MM.1S (cell line): ENCODE results near the gene CDH2.

Experiments used
- DNase-seq: peaks from one replicate; pipeline ENCODE4 v3.0.0-alpha.2; 2015
- H2AFZ ChIP-seq: fragments of 300-600 bp; sonication (generic); 2 replicates; pipeline ENCODE4 v1.6.0; 2016; ENCODE audit warnings: antibody characterized with exemption, low read length
- H3F3A ChIP-seq: fragments of 300-600 bp; sonication (generic); 2 replicates; pipeline ENCODE4 v1.6.1; 2016; ENCODE audit warnings: mild to moderate bottlenecking, antibody characterized with exemption, low read length, moderate library complexity, mixed read lengths; ENCODE audit not compliant: insufficient read depth
- H3K27ac ChIP-seq: fragments of 300-600 bp; sonication (generic); 2 replicates; pipeline ENCODE4 v1.5.1; 2016; ENCODE audit warnings: mild to moderate bottlenecking, low read length
- H3K27me3 ChIP-seq: fragments of 300-600 bp; sonication (generic); replicated peaks from 2 replicates; pipeline ENCODE4 v1.6.0; 2016; ENCODE audit warnings: low read length; ENCODE audit not compliant: insufficient read depth
- H3K36me3 ChIP-seq: fragments of 300-600 bp; sonication (generic); replicated peaks from 2 replicates; pipeline ENCODE4 v1.6.1; 2016; ENCODE audit warnings: mild to moderate bottlenecking, low read length, mixed read lengths; ENCODE audit not compliant: insufficient read depth
- H3K4me1 ChIP-seq: fragments of 300-600 bp; sonication (generic); 2 replicates; pipeline ENCODE4 v1.6.1; 2016; ENCODE audit warnings: low read length, mixed read lengths
- H3K4me2 ChIP-seq: fragments of 300-600 bp; sonication (generic); 2 replicates; pipeline ENCODE4 v1.6.0; 2016; ENCODE audit warnings: low read depth, low read length
- H3K4me3 ChIP-seq: fragments of 300-600 bp; sonication (generic); 2 replicates; pipeline ENCODE4 v1.5.1; 2016; ENCODE audit warnings: low read length, mixed read lengths
- H3K79me2 ChIP-seq: fragments of 300-600 bp; sonication (generic); 2 replicates; pipeline ENCODE4 v1.6.1; 2016; ENCODE audit warnings: mixed run types, low read length, mixed read lengths
- H3K9ac ChIP-seq: fragments of 300-600 bp; sonication (generic); 2 replicates; pipeline ENCODE4 v1.6.1; 2016; ENCODE audit warnings: low read length, mixed read lengths
- H3K9me2 ChIP-seq: fragments of 300-600 bp; sonication (generic); replicated peaks from 2 replicates; pipeline ENCODE4 v1.6.1; 2016; ENCODE audit warnings: mild to moderate bottlenecking, low read length, mixed read lengths; ENCODE audit not compliant: insufficient read depth
- H3K9me3 ChIP-seq: fragments of 300-600 bp; sonication (generic); replicated peaks from 2 replicates; pipeline ENCODE4 v1.6.1; 2016; ENCODE audit warnings: mild to moderate bottlenecking, low read length, mixed read lengths; ENCODE audit not compliant: insufficient read depth
- H4K20me1 ChIP-seq: fragments of 300-600 bp; sonication (generic); 2 replicates; pipeline ENCODE4 v1.6.1; 2016; ENCODE audit warnings: mild to moderate bottlenecking, low read length, moderate library complexity, mixed read lengths; ENCODE audit not compliant: insufficient read depth
- CTCF ChIP-seq: fragments of 300-600 bp; sonication (generic); IDR thresholded peaks from 2 replicates; pipeline ENCODE4 v1.5.1; 2016; ENCODE audit warnings: antibody characterized with exemption, low read length, mixed read lengths
- EZH2 ChIP-seq: fragments of 300-600 bp; sonication (generic); optimal IDR thresholded peaks from 2 replicates; pipeline ENCODE3; 2017; ENCODE audit warnings: low read depth, mild to moderate bottlenecking, antibody characterized with exemption, low read length, mixed read lengths
- EZH2phosphoT487 ChIP-seq: fragments of 300-600 bp; sonication (generic); IDR thresholded peaks from 2 replicates; pipeline ENCODE4 v1.6.1; 2018; ENCODE audit warnings: antibody characterized with exemption, low read length

Gene CDH2

GRCh38 chr18:28063271-28063761, 113.6 kb downstream of the CDH2 start:
- Histone ChIP-seq H3K4me1 (no peaks in the 10 kb centered on the region), H3K4me2 (no peak overlapping the region), H3K79me2 (no peaks in the 10 kb centered on the region), H3K4me3 (no peak overlapping the region), H3K9ac (no peak overlapping the region), H3K27me3 (no peaks in the 10 kb centered on the region), H3K27ac (no peak overlapping the region), H3K9me3 (no peaks in the 10 kb centered on the region), H3F3A (no peaks in the 10 kb centered on the region), H4K20me1 (no peaks in the 10 kb centered on the region), H3K36me3 (no peaks in the 10 kb centered on the region), H2AFZ (no peak overlapping the region), H3K9me2 (no peaks in the 10 kb centered on the region)
- TF ChIP-seq EZH2 (no peak), CTCF (no peak), EZH2phosphoT487 (no peak)
- DNase-seq = no peak

DNA sequence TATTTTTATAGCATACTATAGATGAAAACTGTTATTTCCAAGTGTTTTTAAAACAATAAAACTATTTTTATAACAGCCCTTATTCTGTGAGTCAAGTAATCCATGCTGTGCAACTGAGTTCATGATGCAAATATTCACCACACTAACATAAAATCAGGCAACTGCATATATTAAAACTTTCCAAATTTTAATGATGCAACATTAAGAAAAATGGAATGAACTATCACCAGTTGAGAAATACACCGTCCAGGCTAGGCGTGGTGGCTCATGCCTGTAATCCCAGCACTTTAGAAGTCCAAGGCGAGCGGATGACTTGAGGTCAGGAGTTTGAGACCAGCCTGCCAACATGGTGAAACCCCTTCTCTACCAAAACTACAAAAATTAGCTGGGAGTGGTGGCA, 114.5 kb downstream of the CDH2 start:
- H3K4me3 ChIP-seq = no peak overlapping the region
- H2AFZ ChIP-seq = no peak overlapping the region
- H3K4me1 ChIP-seq = no peaks in the 10 kb centered on the region
- no peaks in the 10 kb centered on the region for H3K27me3 ChIP-seq
- no peak overlapping the region for H3K4me2 ChIP-seq
- H3K9me2 ChIP-seq = no peaks in the 10 kb centered on the region
- no peak overlapping the region for H3K27ac ChIP-seq
- TF ChIP-seq CTCF = no peak
- TF ChIP-seq EZH2 = no peak
- no peak for TF ChIP-seq EZH2phosphoT487
- no peaks in the 10 kb centered on the region for H3K79me2 ChIP-seq
- H4K20me1 ChIP-seq = no peaks in the 10 kb centered on the region
- H3K36me3 ChIP-seq = no peaks in the 10 kb centered on the region
- DNase-seq = no peak
- H3F3A ChIP-seq = no peaks in the 10 kb centered on the region
- no peaks in the 10 kb centered on the region for H3K9me3 ChIP-seq
- no peak overlapping the region for H3K9ac ChIP-seq

- H4K20me1 ChIP-seq = no peaks in the 10 kb centered on the region
- H3K9me3 ChIP-seq = no peaks in the 10 kb centered on the region
- H3K4me2 ChIP-seq = no peak overlapping the region
- no peaks in the 10 kb centered on the region for H3F3A ChIP-seq
- no peak overlapping the region for H3K4me3 ChIP-seq
- H3K36me3 ChIP-seq = no peaks in the 10 kb centered on the region
- DNase-seq = no peak
- no peaks in the 10 kb centered on the region for H3K27me3 ChIP-seq
- no peaks in the 10 kb centered on the region for H3K79me2 ChIP-seq
- H3K9ac ChIP-seq = no peak overlapping the region
- H3K27ac ChIP-seq = no peak overlapping the region
- no peaks in the 10 kb centered on the region for H3K9me2 ChIP-seq
- TF ChIP-seq EZH2 (no peak), EZH2phosphoT487 (no peak), CTCF (no peak)
- no peaks in the 10 kb centered on the region for H3K4me1 ChIP-seq
- no peak overlapping the region for H2AFZ ChIP-seq
These were observed 117.1 kb downstream of the CDH2 start for GRCh38 chr18:28059861-28060260.
